Adipocyte (in vitro differentiated cells): ENCODE results near the gene BAIAP2.

Source experiments
- DNase-seq: peaks from one replicate; pipeline ENCODE4 v3.0.0-alpha.2; 2015; ENCODE audit warnings: low read depth
- H3K27me3 ChIP-seq: replicated peaks from 2 replicates; pipeline ENCODE4 v1.7.0; 2013; ENCODE audit warnings: mild to moderate bottlenecking, low read length, moderate library complexity; ENCODE audit not compliant: control insufficient read depth, insufficient read depth
- H3K36me3 ChIP-seq: 2 replicates; pipeline ENCODE4 v1.7.0; 2013; ENCODE audit warnings: low read length, mild to moderate bottlenecking, moderate library complexity; ENCODE audit not compliant: control insufficient read depth, insufficient read depth, severe bottlenecking
- H3K4me1 ChIP-seq: 2 replicates; pipeline ENCODE4 v1.7.0; 2013; ENCODE audit warnings: mild to moderate bottlenecking, low read length, moderate library complexity; ENCODE audit not compliant: control insufficient read depth, insufficient read depth
- H3K4me3 ChIP-seq: 2 replicates; pipeline ENCODE4 v1.7.0; 2013; ENCODE audit warnings: mild to moderate bottlenecking, low read length, moderate library complexity
- H3K9ac ChIP-seq: 2 replicates; pipeline ENCODE4 v1.7.0; 2013; ENCODE audit warnings: mild to moderate bottlenecking, low read length, moderate library complexity
- H3K9me3 ChIP-seq: 2 replicates; pipeline ENCODE4 v1.7.0; 2013; ENCODE audit warnings: mild to moderate bottlenecking, low read length, moderate library complexity; ENCODE audit not compliant: control insufficient read depth

The BAIAP2 gene

GRCh38 chr17:81049973-81050551 is 15.1 kb downstream of the BAIAP2 start:
- Histone ChIP-seq H3K9ac (no peak overlapping the region), H3K4me3 (no peak overlapping the region), H3K9me3 (no peaks in the 10 kb centered on the region), H3K36me3 (no peaks in the 10 kb centered on the region), H3K27me3 (no peaks in the 10 kb centered on the region), H3K4me1 (peaks cover 7% of the 10 kb centered on the region)
- DNase-seq: no peak

GRCh38 chr17:81050645-81051625 is 16.0 kb downstream of the BAIAP2 start:
- H3K36me3 ChIP-seq: no peaks in the 10 kb centered on the region
- no peak for DNase-seq
- H3K4me1 ChIP-seq: no peaks in the 10 kb centered on the region
- H3K9me3 ChIP-seq: no peaks in the 10 kb centered on the region
- no peak overlapping the region for H3K4me3 ChIP-seq
- no peaks in the 10 kb centered on the region for H3K27me3 ChIP-seq
- H3K9ac ChIP-seq: no peak overlapping the region

- no peak for DNase-seq
- H3K9ac ChIP-seq: no peak overlapping the region
- no peaks in the 10 kb centered on the region for H3K27me3 ChIP-seq
- H3K36me3 ChIP-seq: no peaks in the 10 kb centered on the region
- H3K4me1 ChIP-seq: peaks cover 6% of the 10 kb centered on the region
- no peaks in the 10 kb centered on the region for H3K9me3 ChIP-seq
- H3K4me3 ChIP-seq: no peak overlapping the region
These were observed 17.4 kb downstream of the BAIAP2 start for GRCh38 chr17:81052199-81052997.

- H3K9ac ChIP-seq: no peak overlapping the region
- peaks cover 15% of the 10 kb centered on the region for H3K4me1 ChIP-seq
- no peaks in the 10 kb centered on the region for H3K27me3 ChIP-seq
- no peaks in the 10 kb centered on the region for H3K9me3 ChIP-seq
- H3K36me3 ChIP-seq: no peaks in the 10 kb centered on the region
- no peak overlapping the region for H3K4me3 ChIP-seq
- no peak for DNase-seq
These were observed 18.4 kb downstream of the BAIAP2 start for GRCh38 chr17:81053041-81053970.

GRCh38 chr17:81054308-81054707 is 19.4 kb downstream of the BAIAP2 start:
- Histone ChIP-seq H3K27me3 (no peaks in the 10 kb centered on the region), H3K4me3 (no peak overlapping the region), H3K36me3 (no peaks in the 10 kb centered on the region), H3K9ac (no peak overlapping the region), H3K4me1 (peaks cover 18% of the 10 kb centered on the region), H3K9me3 (no peaks in the 10 kb centered on the region)
- DNase-seq: no peak

GRCh38 chr17:81054881-81055370 is 20.0 kb downstream of the BAIAP2 start:
- Histone ChIP-seq H3K4me1 (peaks cover 18% of the 10 kb centered on the region), H3K27me3 (no peaks in the 10 kb centered on the region), H3K36me3 (peaks cover under 1% of the 10 kb centered on the region), H3K9me3 (no peaks in the 10 kb centered on the region), H3K9ac (no peak overlapping the region), H3K4me3 (no peak overlapping the region)
- DNase-seq: no peak

- H3K4me3 ChIP-seq: no peak overlapping the region
- H3K9ac ChIP-seq: no peak overlapping the region
- no peaks in the 10 kb centered on the region for H3K9me3 ChIP-seq
- H3K4me1 ChIP-seq: peaks cover 18% of the 10 kb centered on the region
- no peaks in the 10 kb centered on the region for H3K27me3 ChIP-seq
- peaks cover 9% of the 10 kb centered on the region for H3K36me3 ChIP-seq
- DNase-seq: no peak
These were observed 21.4 kb downstream of the BAIAP2 start for GRCh38 chr17:81056312-81056711.

- Histone ChIP-seq H3K9me3 (no peaks in the 10 kb centered on the region), H3K36me3 (peaks cover 13% of the 10 kb centered on the region)
- DNase-seq: peak; percentile 62
These were observed 22.3 kb downstream of the BAIAP2 start for GRCh38 chr17:81057079-81057730.

GRCh38 chr17:81057777-81058176 is 22.8 kb downstream of the BAIAP2 start:
- peak overlapping the region; percentile 57 for H3K9ac ChIP-seq
- H3K36me3 ChIP-seq: peaks cover 13% of the 10 kb centered on the region
- H3K27me3 ChIP-seq: no peaks in the 10 kb centered on the region
- peaks cover 18% of the 10 kb centered on the region for H3K4me1 ChIP-seq
- no peak overlapping the region for H3K4me3 ChIP-seq
- DNase-seq: no peak
- no peaks in the 10 kb centered on the region for H3K9me3 ChIP-seq

More at GRCh38 chr17:81057079-81057730, 22.3 kb downstream of the BAIAP2 start:
- H3K4me1 ChIP-seq: peaks cover 18% of the 10 kb centered on the region
- peak overlapping the region; percentile 74 for H3K9ac ChIP-seq
- no peaks in the 10 kb centered on the region for H3K27me3 ChIP-seq
- H3K4me3 ChIP-seq: no peak overlapping the region
